Testis (tissue), 3 donors: Measurements from ENCODE around the gene KRT81. TPM values are rescaled to one million over a fixed set of nuclear protein-coding genes. Genes with fewer than 3 reads are reported as not detected.
"Not testable (repeated sequence)": the region's sequence is repeated elsewhere in the genome, so short reads cannot be mapped to it uniquely, and the experiment has no call there.

Experiments used
- DNase-seq: peaks from one replicate; pipeline ENCODE4 v3.0.0-alpha.2; 2019
- H3K27ac ChIP-seq, 2 donors: fragments of 200-600 bp; sonication (generic); one replicate each; pipeline ENCODE4 v1.5.1; 2019
- H3K27me3 ChIP-seq: fragments of 200-600 bp; sonication (generic); one replicate; pipeline ENCODE4 v1.5.1; 2019
- H3K36me3 ChIP-seq: fragments of 200-600 bp; sonication (generic); one replicate; pipeline ENCODE4 v1.5.1; 2017; ENCODE audit warnings: low read depth; ENCODE audit errors: missing control alignments
- H3K4me1 ChIP-seq: fragments of 200-600 bp; sonication (generic); one replicate; pipeline ENCODE4 v1.5.1; 2019
- H3K4me3 ChIP-seq, 2 donors: fragments of 200-600 bp; sonication (generic); one replicate each; pipeline ENCODE4 v1.5.1; 2017 to 2019
- H3K9me3 ChIP-seq: fragments of 200-600 bp; sonication (generic); one replicate; pipeline ENCODE4 v1.5.1; 2017
- CTCF ChIP-seq, 3 experiments: fragments of 450-650 bp in 2 of 3; fragments of 200-600 bp in 1 of 3; sonication (generic) in 1 of 3; IDR thresholded peaks; one replicate each; pipeline ENCODE4 v1.5.1; 2016 to 2019; ENCODE audit warnings: antibody characterized with exemption in 3 of 3, mild to moderate bottlenecking in 2 of 3, moderate library complexity in 1 of 3
- POLR2A ChIP-seq: fragments of 450-650 bp; IDR thresholded peaks from one replicate; pipeline ENCODE4 v1.6.1; 2017; ENCODE audit warnings: antibody characterized with exemption, mild to moderate bottlenecking, moderate library complexity
- WGBS, 2 donors: methylation state at CpG; one replicate each; pipeline ENCODE4 v1.1.5; 2018; 5-methylcytosine and 5-hydroxymethylcytosine counted together
- intact Hi-C: fragments of 100-400 bp; cut with DNase I; formaldehyde crosslinking; loops from one replicate; pipeline ENCODE4 v1.15.1; 2023; ENCODE audit warnings: low total_unique reads
- polyA plus RNA-seq: library from polyadenylated mRNA; stranded (reverse); fragments of 350-450 nt; fragmentation: Illumina TruSeq; extraction: RNeasy Lipid Tissue Mini Kit (QIAGEN cat#74804); gene quantifications from one replicate; pipeline ENCODE4 v1.2.3, GENCODE V29; 2014; ENCODE audit warnings: low read depth, low replicate concordance; ENCODE audit not compliant: insufficient read depth
- total RNA-seq, 2 donors: library from RNA; depleted of rRNA; stranded (reverse); fragments of >200 nt; gene quantifications; one replicate each; pipeline ENCODE4 v1.2.3, GENCODE V29; 2016

Gene KRT81
- total and polyA plus RNA-seq, 3 donors from 2014 or later = 0.74 TPM; not detected in 2

DNA sequence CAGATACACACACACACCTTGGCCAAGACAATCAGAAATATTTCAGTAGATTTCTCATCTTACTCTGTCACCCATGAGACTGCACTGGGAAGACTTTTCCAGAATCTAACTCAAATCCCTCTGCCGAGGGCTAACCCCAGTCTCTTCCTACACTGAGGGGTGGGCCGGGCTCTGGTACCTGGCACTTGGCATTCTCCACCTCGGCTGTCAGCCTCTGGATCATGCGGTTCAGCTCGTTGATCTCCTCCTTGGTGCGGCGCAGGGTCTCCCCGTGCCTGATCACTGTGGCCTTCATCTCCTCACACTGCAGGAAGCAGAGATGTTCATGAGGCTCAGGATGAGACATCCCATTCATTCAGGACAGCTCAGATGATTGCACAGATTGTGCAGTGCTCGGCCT, 25.0 kb upstream of the KRT81 start:
- no peaks in the 10 kb centered on the region for H3K4me1 ChIP-seq
- no peaks in the 10 kb centered on the region for H3K36me3 ChIP-seq
- H3K4me3 ChIP-seq = no peak overlapping the region
- WGBS, 2 donors = 78 to 88% methylated on average over 9 of the region's 9 CpGs
- intact Hi-C loops = no loop called here
- H3K9me3 ChIP-seq = no peaks in the 10 kb centered on the region
- TF ChIP-seq CTCF (IDR thresholded peaks at IDR 0.05) (no peak), POLR2A (no peak)
- H3K27me3 ChIP-seq = no peaks in the 10 kb centered on the region
- no peak for DNase-seq
- H3K27ac ChIP-seq = no peak overlapping the region

- H3K4me1 ChIP-seq, H3K27me3 ChIP-seq, intact Hi-C loops, H3K9me3 ChIP-seq, H3K27ac ChIP-seq, H3K36me3 ChIP-seq, DNase-seq, H3K4me3 ChIP-seq: not testable (repeated sequence)
- WGBS, 2 donors = 69 to 75% methylated on average over 9 of the region's 9 CpGs
These were observed 24.4 kb upstream of the KRT81 start for GRCh38 chr12:52315721-52316120.

- Histone ChIP-seq H3K36me3 (no peaks in the 10 kb centered on the region), H3K27me3 (no peaks in the 10 kb centered on the region), H3K4me1 (no peaks in the 10 kb centered on the region), H3K4me3 (no peak overlapping the region), H3K27ac (no peak overlapping the region), H3K9me3 (no peaks in the 10 kb centered on the region)
- intact Hi-C loops = no loop called here
- WGBS, 2 donors = 89 to 90% methylated on average over 11 to 13 of the region's 13 CpGs
- no peak for DNase-seq
- TF ChIP-seq POLR2A (no peak), CTCF (IDR thresholded peaks at IDR 0.05) (no peak)
These were observed 23.2 kb upstream of the KRT81 start for GRCh38 chr12:52314511-52314910.

GRCh38 chr12:52313926-52314325, 22.6 kb upstream of the KRT81 start:
- Histone ChIP-seq H3K27me3 (no peaks in the 10 kb centered on the region), H3K4me1 (no peaks in the 10 kb centered on the region), H3K27ac (no peak overlapping the region), H3K4me3 (no peak overlapping the region), H3K9me3 (no peaks in the 10 kb centered on the region), H3K36me3 (no peaks in the 10 kb centered on the region)
- intact Hi-C loops = no loop called here
- 82 to 93% methylated on average over 9 of the region's 9 CpGs for whole genome bisulfite sequencing, 2 donors
- DNase-seq = no peak
- TF ChIP-seq POLR2A (no peak), CTCF (IDR thresholded peaks at IDR 0.05) (no peak)

- H3K27me3 ChIP-seq = no peaks in the 10 kb centered on the region
- no peaks in the 10 kb centered on the region for H3K4me1 ChIP-seq
- TF ChIP-seq POLR2A = no peak
- TF ChIP-seq CTCF (IDR thresholded peaks at IDR 0.05) = no peak
- no peak for DNase-seq
- intact Hi-C loops = no loop called here
- no peaks in the 10 kb centered on the region for H3K9me3 ChIP-seq
- no peaks in the 10 kb centered on the region for H3K36me3 ChIP-seq
- no peak overlapping the region for H3K27ac ChIP-seq
- no peak overlapping the region for H3K4me3 ChIP-seq
- 71 to 78% methylated on average over 3 of the region's 3 CpGs for WGBS, 2 donors
These were observed 22.1 kb upstream of the KRT81 start for GRCh38 chr12:52313461-52313860.
